ENCODE results near the gene NMT1. TPM values are rescaled to one million over a fixed set of nuclear protein-coding genes. Genes with fewer than 3 reads are reported as not detected.

NMT1 gene
- total and polyA plus RNA-seq, 10 donors, result 37.5 to 108 (median 63.9) TPM

- WGBS, 5 donors, result 70 to 83% (median 71%) methylated on average over 9 to 13 of the region's 13 CpGs
- H3K9me3 ChIP-seq, result no peaks in the 10 kb centered on the region
- H3K27ac ChIP-seq, result no peak overlapping the region
- no peak overlapping the region for H3K4me3 ChIP-seq
- no peaks in the 10 kb centered on the region for H3K36me3 ChIP-seq
- no peak for DNase-seq
- TF ChIP-seq CTCF (IDR thresholded peaks at IDR 0.05 in 8 of 11, conservative IDR thresholded peaks at IDR 0.05 in 3 of 11) (no peak), POLR2A (IDR thresholded peaks at IDR 0.05) (no peak), POLR2AphosphoS5 (IDR thresholded peaks at IDR 0.05) (no peak)
- intact Hi-C loops (cut with DNase I; ENCODE audit: low total_unique reads), result no loop called here
- H3K27me3 ChIP-seq (replicated peaks in 1 of 7), result no peaks in the 10 kb centered on the region
- peaks cover 5 to 71% (median 28%) of the 10 kb centered on the region in 6 donors for H3K4me1 ChIP-seq
Measured at GRCh38 chr17:45129940-45130680, 69.0 kb downstream of the NMT1 start.

- DNase-seq, result no peak
- H3K4me1 ChIP-seq, result peaks cover 7 to 77% (median 31%) of the 10 kb centered on the region in 6 donors
- no peaks in the 10 kb centered on the region for H3K9me3 ChIP-seq
- TF ChIP-seq POLR2AphosphoS5 (IDR thresholded peaks at IDR 0.05) (no peak), CTCF (IDR thresholded peaks at IDR 0.05 in 8 of 11, conservative IDR thresholded peaks at IDR 0.05 in 3 of 11) (no peak), POLR2A (IDR thresholded peaks at IDR 0.05) (no peak)
- peak overlapping the region in 3 of 8 donors; percentile 83 to 92 (median 83) for H3K4me3 ChIP-seq
- H3K27me3 ChIP-seq (replicated peaks in 1 of 7), result no peaks in the 10 kb centered on the region
- WGBS, 5 donors, result 79 to 90% (median 81%) methylated on average over 17 of the region's 17 CpGs
- no peak overlapping the region for H3K27ac ChIP-seq
- no peaks in the 10 kb centered on the region for H3K36me3 ChIP-seq
- intact Hi-C loops (cut with DNase I; ENCODE audit: low total_unique reads), result no loop called here
Measured at GRCh38 chr17:45130681-45131615, 69.8 kb downstream of the NMT1 start.

GRCh38 chr17:45131616-45132319, 70.7 kb downstream of the NMT1 start:
- DNase-seq, result peak; percentile 89
- intact Hi-C loops (cut with DNase I; ENCODE audit: low total_unique reads), result no loop called here

More at GRCh38 chr17:45131616-45132319, 70.7 kb downstream of the NMT1 start:
- no peaks in the 10 kb centered on the region for H3K27me3 ChIP-seq (replicated peaks in 1 of 7)
- H3K27ac ChIP-seq, result peak overlapping the region; percentile 35 to 98 (median 94)
- no peaks in the 10 kb centered on the region for H3K9me3 ChIP-seq
- TF ChIP-seq POLR2AphosphoS5 (IDR thresholded peaks at IDR 0.05), result no peak
- no peak for TF ChIP-seq POLR2A (IDR thresholded peaks at IDR 0.05)
- TF ChIP-seq CTCF (IDR thresholded peaks at IDR 0.05 in 8 of 11, conservative IDR thresholded peaks at IDR 0.05 in 3 of 11), result peak; percentile 40 to 87 (median 75)
- 8 to 46% (median 10%) methylated on average over 8 to 46 of the region's 46 CpGs for WGBS, 5 donors
- H3K36me3 ChIP-seq, result no peaks in the 10 kb centered on the region
- H3K4me1 ChIP-seq, result peaks cover 14 to 84% (median 39%) of the 10 kb centered on the region in 6 donors
- peak overlapping the region; percentile 65 to 92 (median 80) for H3K4me3 ChIP-seq

All from spleen (tissue), 11 donors.